Right lobe of liver (tissue), 6 donors: Measurements from ENCODE around the gene TBC1D5. TPM values are rescaled to one million over a fixed set of nuclear protein-coding genes. Genes with fewer than 3 reads are reported as not detected.

Experiments used
- ATAC-seq, 4 donors: fragments of 200-7000 bp; cut with Tn5 transposase; one replicate each; pipeline ENCODE4 v1.9.1; 2020; ENCODE audit warnings: mild to moderate bottlenecking in 4 of 4, moderate library complexity in 4 of 4
- DNase-seq, 3 donors: peaks; one replicate each; pipeline ENCODE4 v3.0.0-alpha.2; 2020
- H3K27ac ChIP-seq, 3 donors: fragments of 200-600 bp; one replicate each; pipeline ENCODE4 v1.8.0; 2022
- H3K27me3 ChIP-seq, 2 donors: fragments of 200-600 bp; one replicate each; pipeline ENCODE4 v1.8.0; 2022
- H3K36me3 ChIP-seq, 4 donors: fragments of 200-600 bp; sonication (generic) in 1 of 4; one replicate each; pipeline versions ENCODE4 v1.5.1 to v1.8.0; 2017 to 2022; ENCODE audit warnings: control low read depth in 1 of 4
- H3K4me1 ChIP-seq, 4 donors: fragments of 200-600 bp; sonication (generic) in 1 of 4; one replicate each; pipeline versions ENCODE4 v1.5.1 to v1.8.0; 2017 to 2022; ENCODE audit warnings: control low read depth in 1 of 4
- H3K4me3 ChIP-seq, 3 donors: fragments of 200-600 bp; one replicate each; pipeline ENCODE4 v1.8.0; 2022
- H3K9me3 ChIP-seq, 4 donors: fragments of 200-600 bp; sonication (generic) in 1 of 4; one replicate each; pipeline versions ENCODE4 v1.5.1 to v1.8.0; 2017 to 2022; ENCODE audit warnings: control low read depth in 1 of 4
- POLR2A ChIP-seq: fragments of 450-650 bp; IDR thresholded peaks from one replicate; pipeline ENCODE4 v1.6.1; 2017; ENCODE audit warnings: antibody characterized with exemption, mild to moderate bottlenecking
- WGBS: methylation state at CpG from one replicate; pipeline ENCODE4 v1.1.6; 2018; ENCODE audit warnings: low coverage, low lambda C conversion rate; ENCODE audit not compliant: insufficient coverage; ENCODE audit errors: missing lambda C conversion rate; 5-methylcytosine and 5-hydroxymethylcytosine counted together
- intact Hi-C, 2 donors: fragments of 100-400 bp; cut with DNase I; formaldehyde crosslinking; loops; one replicate each; pipeline versions ENCODE4 v1.11.2 to v1.14.1; 2022
- total RNA-seq, 6 experiments: library from RNA; depleted of rRNA in 2 of 6; stranded (reverse); fragments of >200 nt in 2 of 6; fragmentation: NEBNext Ultra II Directional in 3 of 6; extraction: Animal tissue kit (Norgen Biotek cat#: 25700) in 3 of 6; gene quantifications; one replicate each; pipeline versions ENCODE4 v1.1.0 to v1.2.4, GENCODE V29; 2016 to 2023
- TF ChIP-seq, protein P1 (sequence below), 4 donors: fragments of 200-600 bp in 3 of 4; fragments of 450-650 bp in 1 of 4; IDR thresholded peaks; one replicate each; pipeline versions ENCODE4 v1.5.1 to v1.8.0; 2016 to 2022; ENCODE audit warnings: antibody characterized with exemption in 4 of 4, mild to moderate bottlenecking in 2 of 4
- donor health status: DM: no; HTN: yes; CAD: no.
- donor health status: DM: no; HTN: no; CAD: no.
- donor health status: DM: no; HTN: no; CAD: no.
- donor health status: DM: no; HTN: yes; CAD: no.
- donor health status: DM: no; HTN: yes; CAD: no.

The TBC1D5 gene
- total RNA-seq, 6 experiments from 2014 or later = 21.5 to 33.4 (median 27.7) TPM

DNA sequence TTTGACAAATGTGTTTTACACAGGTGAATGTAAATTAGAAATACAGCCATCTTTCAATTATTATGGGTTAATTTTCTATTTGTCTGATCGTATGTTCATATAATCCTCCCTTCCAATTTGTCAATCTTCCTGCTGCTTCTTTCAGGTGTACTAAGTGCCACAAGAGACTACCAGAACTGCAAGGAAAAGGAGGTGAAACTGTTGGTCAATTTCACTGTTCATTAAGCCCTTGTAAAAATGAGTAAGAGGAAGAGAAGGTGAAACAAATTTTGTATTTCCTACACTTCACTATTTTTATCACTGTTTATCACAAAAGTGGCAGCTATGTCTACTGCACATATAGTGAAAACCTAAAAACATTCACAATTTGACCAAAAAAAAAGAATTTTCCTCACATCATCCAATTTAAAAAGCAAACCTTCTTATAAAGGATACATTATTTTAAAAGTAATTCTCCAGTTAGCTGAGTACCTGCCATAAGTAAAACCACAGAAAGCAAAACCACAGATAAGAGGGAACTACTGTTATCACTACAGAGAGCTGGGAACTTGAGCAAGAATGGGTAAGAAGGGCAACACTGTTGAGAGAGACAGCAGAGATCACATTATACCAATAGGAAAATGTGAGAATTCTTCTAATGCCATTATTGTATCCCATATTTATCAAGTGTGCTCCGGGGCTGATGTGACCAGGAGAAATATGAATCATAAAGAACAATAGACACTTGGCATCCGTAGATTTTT, 163.0 kb downstream of the TBC1D5 start:
- ATAC-seq (no peak), DNase-seq (no peak)
- Histone ChIP-seq H3K27ac (no peak overlapping the region), H3K4me1 (no peaks in the 10 kb centered on the region), H3K4me3 (no peak overlapping the region), H3K9me3 (no peaks in the 10 kb centered on the region), H3K36me3 (no peaks in the 10 kb centered on the region), H3K27me3 (no peaks in the 10 kb centered on the region)
- no peak for TF ChIP-seq POLR2A
- TF ChIP-seq, protein P1, sequence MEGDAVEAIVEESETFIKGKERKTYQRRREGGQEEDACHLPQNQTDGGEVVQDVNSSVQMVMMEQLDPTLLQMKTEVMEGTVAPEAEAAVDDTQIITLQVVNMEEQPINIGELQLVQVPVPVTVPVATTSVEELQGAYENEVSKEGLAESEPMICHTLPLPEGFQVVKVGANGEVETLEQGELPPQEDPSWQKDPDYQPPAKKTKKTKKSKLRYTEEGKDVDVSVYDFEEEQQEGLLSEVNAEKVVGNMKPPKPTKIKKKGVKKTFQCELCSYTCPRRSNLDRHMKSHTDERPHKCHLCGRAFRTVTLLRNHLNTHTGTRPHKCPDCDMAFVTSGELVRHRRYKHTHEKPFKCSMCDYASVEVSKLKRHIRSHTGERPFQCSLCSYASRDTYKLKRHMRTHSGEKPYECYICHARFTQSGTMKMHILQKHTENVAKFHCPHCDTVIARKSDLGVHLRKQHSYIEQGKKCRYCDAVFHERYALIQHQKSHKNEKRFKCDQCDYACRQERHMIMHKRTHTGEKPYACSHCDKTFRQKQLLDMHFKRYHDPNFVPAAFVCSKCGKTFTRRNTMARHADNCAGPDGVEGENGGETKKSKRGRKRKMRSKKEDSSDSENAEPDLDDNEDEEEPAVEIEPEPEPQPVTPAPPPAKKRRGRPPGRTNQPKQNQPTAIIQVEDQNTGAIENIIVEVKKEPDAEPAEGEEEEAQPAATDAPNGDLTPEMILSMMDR (IDR thresholded peaks at IDR 0.05) = no peak
- WGBS = 79% methylated on average over 3 of the region's 3 CpGs
- intact Hi-C loops = no loop called here

- H3K4me1 ChIP-seq = no peaks in the 10 kb centered on the region
- no peaks in the 10 kb centered on the region for H3K9me3 ChIP-seq
- no peak overlapping the region for H3K27ac ChIP-seq
- intact Hi-C loops = no loop called here
- H3K4me3 ChIP-seq = no peak overlapping the region
- ATAC-seq (no peak), DNase-seq (no peak)
- no peak for TF ChIP-seq POLR2A
- TF ChIP-seq, protein P1 (IDR thresholded peaks at IDR 0.05) = no peak
- H3K27me3 ChIP-seq = no peaks in the 10 kb centered on the region
- 80% methylated on average over 4 of the region's 4 CpGs for WGBS
- no peaks in the 10 kb centered on the region for H3K36me3 ChIP-seq
Measured at GRCh38 chr3:17577796-17578520, 164.5 kb downstream of the TBC1D5 start.

DNA sequence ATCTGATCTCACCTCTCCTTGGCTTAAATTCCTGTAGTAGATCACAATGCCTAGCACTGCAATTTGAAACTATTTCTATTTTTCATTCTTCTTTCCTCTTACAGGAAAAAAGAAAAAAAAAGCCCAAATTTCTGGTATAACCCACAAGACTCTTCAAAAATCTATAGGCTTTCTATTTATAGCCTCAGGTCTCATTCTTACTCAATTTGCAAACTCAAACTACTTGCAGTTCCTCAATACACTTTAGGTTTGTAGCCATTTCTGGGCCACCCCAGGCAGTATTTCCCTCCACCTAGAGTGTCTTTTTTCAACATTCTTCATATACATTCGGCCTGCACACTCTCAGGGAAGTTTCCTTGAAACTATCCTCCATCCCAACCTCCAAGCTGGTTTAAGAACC, 169.0 kb downstream of the TBC1D5 start:
- no peak overlapping the region for H3K4me3 ChIP-seq
- H3K36me3 ChIP-seq = no peaks in the 10 kb centered on the region
- H3K27ac ChIP-seq = no peak overlapping the region
- H3K9me3 ChIP-seq = no peaks in the 10 kb centered on the region
- no peaks in the 10 kb centered on the region for H3K27me3 ChIP-seq
- TF ChIP-seq POLR2A = no peak
- TF ChIP-seq, protein P1 (IDR thresholded peaks at IDR 0.05) = no peak
- DNase-seq (no peak), ATAC-seq (no peak)
- H3K4me1 ChIP-seq = no peaks in the 10 kb centered on the region
- 75% methylated on average over 1 of the region's 1 CpG for WGBS
- intact Hi-C loops = no loop called here

DNA sequence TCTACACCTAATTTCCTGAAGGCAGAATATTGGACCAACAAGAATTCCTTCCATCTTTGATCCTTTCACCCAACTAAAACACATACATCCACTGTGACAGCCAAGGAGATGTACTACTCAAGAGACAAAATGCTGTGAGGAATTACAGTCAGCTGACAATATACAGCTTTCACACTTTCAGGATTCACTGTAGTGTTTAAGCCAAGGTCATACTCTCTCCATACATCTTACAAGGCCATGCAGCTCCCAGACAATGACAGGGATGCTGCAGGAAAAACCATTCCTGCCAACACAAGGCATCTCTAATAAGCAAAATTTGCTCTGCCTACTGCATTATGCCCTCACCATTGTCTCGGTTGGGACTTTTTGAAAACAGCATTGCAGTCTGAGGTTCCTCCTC, 170.7 kb downstream of the TBC1D5 start:
- Histone ChIP-seq H3K4me1 (no peaks in the 10 kb centered on the region), H3K36me3 (no peaks in the 10 kb centered on the region), H3K27ac (no peak overlapping the region), H3K4me3 (no peak overlapping the region), H3K27me3 (no peaks in the 10 kb centered on the region), H3K9me3 (no peaks in the 10 kb centered on the region)
- WGBS = 91% methylated on average over 1 of the region's 1 CpG
- no peak for ATAC-seq
- intact Hi-C loops = no loop called here
- TF ChIP-seq, protein P1 (IDR thresholded peaks at IDR 0.05) = no peak
- no peak for TF ChIP-seq POLR2A
- no peak for DNase-seq
